HepG2 (cell line): Measurements from ENCODE around the gene AADAT. TPM values are rescaled to one million over a fixed set of nuclear protein-coding genes. Genes with fewer than 3 reads are reported as not detected.
A peak's percentile ranks its signal among the peaks of the same experiment; 100 is the strongest.

Source experiments
- DNMT1 ChIP-seq: sonication (generic); formaldehyde crosslinking; IDR thresholded peaks from 2 replicates; pipeline ENCODE4 v1.5.1; 2020; ENCODE audit warnings: mild to moderate bottlenecking, missing genetic modification reagents
- GABPA ChIP-seq, 2 experiments: IDR thresholded peaks; 2 replicates each; pipeline ENCODE4 v1.6.1; 2011 to 2016; ENCODE audit warnings: low read depth in 2 of 2, low read length in 1 of 2, missing biosample characterization in 1 of 2, missing genetic modification characterization in 1 of 2
- GPN1 ChIP-seq: sonication (generic); formaldehyde crosslinking; IDR thresholded peaks from 2 replicates; pipeline ENCODE4 v1.5.1; 2020; ENCODE audit warnings: missing genetic modification reagents, borderline replicate concordance
- HNRNPUL1 ChIP-seq: fragments of 200-400 bp; formaldehyde crosslinking; IDR thresholded peaks from 2 replicates; pipeline ENCODE4 v1.6.1; 2017; ENCODE audit warnings: low read depth, mild to moderate bottlenecking, low read length, moderate library complexity
- HOXD1 ChIP-seq: sonication (generic); formaldehyde crosslinking; IDR thresholded peaks from 2 replicates; pipeline ENCODE4 v1.5.0; 2020; ENCODE audit warnings: missing genetic modification reagents
- MTA3 ChIP-seq: sonication (generic); formaldehyde crosslinking; IDR thresholded peaks from 2 replicates; pipeline ENCODE4 v1.4.0; 2020; ENCODE audit warnings: missing genetic modification reagents
- NFIC ChIP-seq: IDR thresholded peaks from 2 replicates; pipeline ENCODE4 v1.6.1; 2012; ENCODE audit warnings: mild to moderate bottlenecking, low read length, inconsistent platforms
- NFYB ChIP-seq: sonication (generic); formaldehyde crosslinking; IDR thresholded peaks from 2 replicates; pipeline ENCODE4 v1.4.0; 2020; ENCODE audit warnings: missing genetic modification reagents
- PHB2 ChIP-seq: fragments of 450-650 bp; IDR thresholded peaks from 2 replicates; pipeline ENCODE4 v1.6.1; 2018; ENCODE audit not compliant: partially characterized antibody
- POLR2AphosphoS2 ChIP-seq: IDR thresholded peaks from 2 replicates; pipeline ENCODE4 v1.6.1; 2011; ENCODE audit warnings: low read depth, low read length, improper control_type of control experiment
- SOX13 ChIP-seq, 3 experiments: fragments of 450-650 bp in 1 of 3; sonication (generic) in 1 of 3; formaldehyde crosslinking in 1 of 3; IDR thresholded peaks in 2 of 3; conservative IDR thresholded peaks in 1 of 3; 2 replicates each; pipeline versions ENCODE4 v1.5.0 to v1.6.1; 2016 to 2020; ENCODE audit warnings: antibody characterized with exemption in 1 of 3, mild to moderate bottlenecking in 1 of 3, missing compliant biosample characterization in 1 of 3, missing genetic modification reagents in 1 of 3, moderate library complexity in 1 of 3
- ZFP90 ChIP-seq: sonication (generic); formaldehyde crosslinking; IDR thresholded peaks from 2 replicates; pipeline ENCODE4 v1.8.0; 2022; ENCODE audit warnings: missing genetic modification reagents, mild to moderate bottlenecking, inconsistent platforms, borderline replicate concordance
- ZNF282 ChIP-seq: fragments of 450-650 bp; IDR thresholded peaks from 2 replicates; pipeline ENCODE4 v1.6.1; 2018; ENCODE audit not compliant: partially characterized antibody
- ZNF3 ChIP-seq: IDR thresholded peaks from 2 replicates; pipeline ENCODE4 v1.7.0; 2017; ENCODE audit warnings: inconsistent platforms
- ZNF333 ChIP-seq: sonication (generic); formaldehyde crosslinking; IDR thresholded peaks from 2 replicates; pipeline ENCODE4 v1.4.0; 2020; ENCODE audit warnings: mild to moderate bottlenecking, missing genetic modification reagents, borderline replicate concordance
- ZNF484 ChIP-seq: sonication (generic); formaldehyde crosslinking; IDR thresholded peaks from 2 replicates; pipeline ENCODE4 v1.5.1; 2020; ENCODE audit warnings: mild to moderate bottlenecking, low read depth, missing genetic modification reagents, borderline replicate concordance
- ZNF557 ChIP-seq: sonication (generic); formaldehyde crosslinking; IDR thresholded peaks from 2 replicates; pipeline ENCODE4 v1.4.0; 2020; ENCODE audit warnings: missing genetic modification reagents
- ZNF558 ChIP-seq: sonication (generic); formaldehyde crosslinking; IDR thresholded peaks from 2 replicates; pipeline ENCODE4 v1.9.0; 2022; ENCODE audit warnings: mild to moderate bottlenecking, missing genetic modification reagents, borderline replicate concordance
- ZNF562 ChIP-seq: sonication (generic); formaldehyde crosslinking; IDR thresholded peaks from 2 replicates; pipeline ENCODE4 v1.8.0; 2022; ENCODE audit warnings: missing genetic modification reagents, borderline replicate concordance
- ZNF768 ChIP-seq: sonication (generic); formaldehyde crosslinking; IDR thresholded peaks from 2 replicates; pipeline ENCODE4 v1.4.0; 2020; ENCODE audit warnings: missing genetic modification reagents
- ZNF773 ChIP-seq: sonication (generic); formaldehyde crosslinking; IDR thresholded peaks from 2 replicates; pipeline ENCODE4 v1.4.0; 2020; ENCODE audit warnings: missing genetic modification reagents, borderline replicate concordance
- polyA plus RNA-seq, 8 experiments: library from polyadenylated mRNA; depleted of rRNA in 3 of 8; stranded (reverse) in 7 of 8; unstranded in 1 of 8; fragments of >200 nt; fragmentation: Illumina TruSeq in 4 of 8; extraction: Trizol in 4 of 8; gene quantifications; 2 replicates each; pipeline versions ENCODE4 v1.2.1 to v1.2.3, GENCODE V29; 2011 to 2016; ENCODE audit warnings: low read depth in 4 of 8, missing spikeins in 1 of 8, mixed read lengths in 1 of 8; ENCODE audit not compliant: insufficient read depth in 1 of 8
- total RNA-seq, 5 experiments: library from RNA; depleted of rRNA; stranded (reverse); fragments of >200 nt; fragmentation: Illumina TruSeq; extraction: Trizol; gene quantifications; 2 replicates each; pipeline ENCODE4 v1.2.3, GENCODE V29; 2016; ENCODE audit warnings: low read depth in 1 of 5
- TF ChIP-seq, protein P1 (sequence below): sonication (generic); formaldehyde crosslinking; IDR thresholded peaks from 2 replicates; pipeline ENCODE4 v1.5.1; 2020; ENCODE audit warnings: missing genetic modification reagents, mild to moderate bottlenecking, borderline replicate concordance
- TF ChIP-seq, protein P2 (sequence below): sonication (generic); formaldehyde crosslinking; IDR thresholded peaks from 2 replicates; pipeline ENCODE4 v1.5.1; 2020; ENCODE audit warnings: mild to moderate bottlenecking, missing genetic modification reagents, borderline replicate concordance

The AADAT gene
- total and polyA plus RNA-seq, 2 of the 13 experiments (the other 11 are each of a cell fraction or from before 2014, with no cell fraction given): 6.1 to 9.1 TPM

- TF ChIP-seq ZNF282 (no peak), SOX13 (IDR thresholded peaks at IDR 0.05) (no peak), SOX13 (CRISPR knock-in tag; conservative IDR thresholded peaks at IDR 0.05 in 1 of 2, IDR thresholded peaks at IDR 0.05 in 1 of 2) (0 out of 4 replicates have a peak, but pooled peaks of 1 of the 2 experiments have one; percentile 16), ZNF773 (CRISPR knock-in tag) (no peak), NFYB (peak; percentile 29; the same call in 1 of the 2 replicates), ZNF3 (no peak), ZFP90 (CRISPR knock-in tag) (no peak), ZNF768 (CRISPR knock-in tag) (no peak; the same call in 1 of the 2 replicates), ZNF484 (no peak), PHB2 (no peak), GABPA (IDR thresholded peaks at IDR 0.05; ENCODE audit: low read depth, low read length) (peak; percentile 54), GABPA (CRISPR knock-in tag; IDR thresholded peaks at IDR 0.05; ENCODE audit: low read depth) (peak; percentile 84), POLR2AphosphoS2 (no peak), ZNF558 (no peak), ZNF562 (CRISPR knock-in tag) (no peak), HOXD1 (CRISPR knock-in tag) (no peak), GPN1 (no peak), NFIC (no peak), ZNF333 (CRISPR knock-in tag) (no peak), DNMT1 (CRISPR knock-in tag) (no peak), ZNF557 (CRISPR knock-in tag) (no peak), MTA3 (CRISPR knock-in tag) (no peak), HNRNPUL1 (no peak)
- TF ChIP-seq, protein P1, sequence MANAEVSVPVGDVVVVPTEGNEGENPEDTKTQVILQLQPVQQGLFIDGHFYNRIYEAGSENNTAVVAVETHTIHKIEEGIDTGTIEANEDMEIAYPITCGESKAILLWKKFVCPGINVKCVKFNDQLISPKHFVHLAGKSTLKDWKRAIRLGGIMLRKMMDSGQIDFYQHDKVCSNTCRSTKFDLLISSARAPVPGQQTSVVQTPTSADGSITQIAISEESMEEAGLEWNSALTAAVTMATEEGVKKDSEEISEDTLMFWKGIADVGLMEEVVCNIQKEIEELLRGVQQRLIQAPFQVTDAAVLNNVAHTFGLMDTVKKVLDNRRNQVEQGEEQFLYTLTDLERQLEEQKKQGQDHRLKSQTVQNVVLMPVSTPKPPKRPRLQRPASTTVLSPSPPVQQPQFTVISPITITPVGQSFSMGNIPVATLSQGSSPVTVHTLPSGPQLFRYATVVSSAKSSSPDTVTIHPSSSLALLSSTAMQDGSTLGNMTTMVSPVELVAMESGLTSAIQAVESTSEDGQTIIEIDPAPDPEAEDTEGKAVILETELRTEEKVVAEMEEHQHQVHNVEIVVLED: no peak; the same call in 1 of the 2 replicates
- TF ChIP-seq, protein P2, sequence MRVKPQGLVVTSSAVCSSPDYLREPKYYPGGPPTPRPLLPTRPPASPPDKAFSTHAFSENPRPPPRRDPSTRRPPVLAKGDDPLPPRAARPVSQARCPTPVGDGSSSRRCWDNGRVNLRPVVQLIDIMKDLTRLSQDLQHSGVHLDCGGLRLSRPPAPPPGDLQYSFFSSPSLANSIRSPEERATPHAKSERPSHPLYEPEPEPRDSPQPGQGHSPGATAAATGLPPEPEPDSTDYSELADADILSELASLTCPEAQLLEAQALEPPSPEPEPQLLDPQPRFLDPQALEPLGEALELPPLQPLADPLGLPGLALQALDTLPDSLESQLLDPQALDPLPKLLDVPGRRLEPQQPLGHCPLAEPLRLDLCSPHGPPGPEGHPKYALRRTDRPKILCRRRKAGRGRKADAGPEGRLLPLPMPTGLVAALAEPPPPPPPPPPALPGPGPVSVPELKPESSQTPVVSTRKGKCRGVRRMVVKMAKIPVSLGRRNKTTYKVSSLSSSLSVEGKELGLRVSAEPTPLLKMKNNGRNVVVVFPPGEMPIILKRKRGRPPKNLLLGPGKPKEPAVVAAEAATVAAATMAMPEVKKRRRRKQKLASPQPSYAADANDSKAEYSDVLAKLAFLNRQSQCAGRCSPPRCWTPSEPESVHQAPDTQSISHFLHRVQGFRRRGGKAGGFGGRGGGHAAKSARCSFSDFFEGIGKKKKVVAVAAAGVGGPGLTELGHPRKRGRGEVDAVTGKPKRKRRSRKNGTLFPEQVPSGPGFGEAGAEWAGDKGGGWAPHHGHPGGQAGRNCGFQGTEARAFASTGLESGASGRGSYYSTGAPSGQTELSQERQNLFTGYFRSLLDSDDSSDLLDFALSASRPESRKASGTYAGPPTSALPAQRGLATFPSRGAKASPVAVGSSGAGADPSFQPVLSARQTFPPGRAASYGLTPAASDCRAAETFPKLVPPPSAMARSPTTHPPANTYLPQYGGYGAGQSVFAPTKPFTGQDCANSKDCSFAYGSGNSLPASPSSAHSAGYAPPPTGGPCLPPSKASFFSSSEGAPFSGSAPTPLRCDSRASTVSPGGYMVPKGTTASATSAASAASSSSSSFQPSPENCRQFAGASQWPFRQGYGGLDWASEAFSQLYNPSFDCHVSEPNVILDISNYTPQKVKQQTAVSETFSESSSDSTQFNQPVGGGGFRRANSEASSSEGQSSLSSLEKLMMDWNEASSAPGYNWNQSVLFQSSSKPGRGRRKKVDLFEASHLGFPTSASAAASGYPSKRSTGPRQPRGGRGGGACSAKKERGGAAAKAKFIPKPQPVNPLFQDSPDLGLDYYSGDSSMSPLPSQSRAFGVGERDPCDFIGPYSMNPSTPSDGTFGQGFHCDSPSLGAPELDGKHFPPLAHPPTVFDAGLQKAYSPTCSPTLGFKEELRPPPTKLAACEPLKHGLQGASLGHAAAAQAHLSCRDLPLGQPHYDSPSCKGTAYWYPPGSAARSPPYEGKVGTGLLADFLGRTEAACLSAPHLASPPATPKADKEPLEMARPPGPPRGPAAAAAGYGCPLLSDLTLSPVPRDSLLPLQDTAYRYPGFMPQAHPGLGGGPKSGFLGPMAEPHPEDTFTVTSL (CRISPR knock-in tag): 0 out of 2 replicates have a peak, but pooled peaks have one; percentile 25
These were observed at the start of gene AADAT (continued) for GRCh38 chr4:170089668-170090351.
